ENCODE data around the gene PAQR4.

Gene PAQR4

DNA sequence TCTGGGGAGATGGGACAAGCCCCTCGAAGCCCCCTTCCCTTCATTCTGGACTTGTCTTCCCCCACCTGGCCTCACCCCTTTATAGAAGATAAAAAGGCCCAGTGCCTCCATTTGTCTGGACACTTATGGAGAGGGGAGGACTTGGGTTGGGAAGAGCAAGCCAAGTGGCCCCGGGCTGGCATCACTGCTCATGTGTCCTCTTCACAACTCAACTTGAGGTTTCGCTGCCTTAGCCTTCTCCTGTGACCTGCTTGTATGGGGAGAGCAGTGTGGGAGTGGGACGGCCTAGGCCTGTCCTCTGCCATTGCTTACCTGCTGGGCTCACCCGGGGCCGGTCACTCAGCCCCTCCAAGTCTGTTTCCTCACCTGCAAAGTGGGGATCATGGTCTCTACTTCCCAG lies 1.4 kb downstream of the PAQR4 start:
- DNase-seq (ENCODE audit: low read depth): no peak
- H3K4me3 ChIP-seq (ENCODE audit: low read depth, low read length): peak overlapping the region; percentile 91
- no peak for TF ChIP-seq CTCF (IDR thresholded peaks at IDR 0.05; ENCODE audit: low read depth, low read length, missing control alignments)

- no peak overlapping the region for H3K4me3 ChIP-seq (ENCODE audit: low read depth, low read length)
- no peak for TF ChIP-seq CTCF (IDR thresholded peaks at IDR 0.05; ENCODE audit: low read depth, low read length, missing control alignments)
- no peak for DNase-seq (ENCODE audit: low read depth)
These were observed 2.2 kb downstream of the PAQR4 start for GRCh38 chr16:2971134-2971984.

- no peak for DNase-seq (ENCODE audit: low read depth)
- TF ChIP-seq CTCF (IDR thresholded peaks at IDR 0.05; ENCODE audit: low read depth, low read length, missing control alignments): no peak
- H3K4me3 ChIP-seq (ENCODE audit: low read depth, low read length): no peak overlapping the region
These were observed 3.0 kb downstream of the PAQR4 start for GRCh38 chr16:2971985-2972784.

DNA sequence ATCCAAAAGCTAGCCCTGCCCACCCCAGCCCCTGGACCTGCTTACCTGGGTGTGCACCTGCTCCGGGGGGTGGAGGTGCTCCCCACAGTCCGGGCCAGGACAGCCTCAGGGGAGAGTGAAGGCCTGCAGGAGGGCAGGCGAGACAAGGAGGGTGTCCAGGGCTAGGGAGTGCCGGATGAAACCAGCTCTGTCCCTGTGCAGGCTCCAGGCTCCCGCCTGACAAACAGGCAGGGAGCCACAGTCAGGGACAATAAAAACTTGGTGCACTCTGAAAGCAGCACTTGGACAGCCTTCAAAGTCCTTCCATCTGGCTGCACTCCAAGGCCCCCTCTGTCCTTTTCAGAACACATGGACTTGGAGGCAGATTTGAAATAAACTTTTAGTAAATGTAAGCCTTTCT lies 3.9 kb downstream of the PAQR4 start:
- TF ChIP-seq CTCF (IDR thresholded peaks at IDR 0.05; ENCODE audit: low read depth, low read length, missing control alignments): no peak
- DNase-seq (ENCODE audit: low read depth): no peak
- H3K4me3 ChIP-seq (ENCODE audit: low read depth, low read length): no peak overlapping the region

DNA sequence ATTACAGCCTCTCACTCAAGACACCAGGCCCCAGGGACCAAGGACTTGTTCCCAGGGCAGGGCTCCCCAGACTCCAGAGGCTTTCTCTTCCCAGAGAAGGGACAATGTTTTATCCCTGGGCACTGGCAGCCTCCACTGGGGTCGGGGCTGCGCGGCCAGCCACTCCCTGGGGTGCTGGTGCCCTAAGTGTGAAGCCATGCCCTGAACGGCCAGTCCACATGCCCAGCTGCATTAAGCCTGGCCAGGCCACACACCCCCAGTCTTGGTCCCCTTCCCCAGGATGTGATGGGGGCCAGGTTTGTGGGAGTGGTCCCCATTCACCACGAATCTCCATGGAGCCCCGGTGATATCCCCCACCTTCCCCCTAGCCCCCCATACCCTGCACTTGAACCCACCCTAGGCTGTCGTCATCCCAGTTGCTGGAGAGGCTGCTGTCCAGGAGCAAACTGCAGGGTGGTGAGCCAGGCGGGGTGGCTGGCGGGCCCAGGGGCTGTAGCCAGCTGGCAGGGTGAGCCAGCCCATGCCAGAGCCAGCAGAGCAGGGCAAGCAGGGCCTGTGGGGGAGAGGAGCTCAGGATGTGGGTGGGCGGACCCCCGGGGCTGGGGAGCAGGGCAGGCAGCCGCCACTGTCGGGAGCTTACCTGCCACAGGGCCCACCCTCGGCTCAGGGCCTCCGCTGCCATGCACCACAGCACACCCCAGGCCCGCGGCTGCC lies 4.6 kb downstream of the PAQR4 start:
- no peak overlapping the region for H3K4me3 ChIP-seq (ENCODE audit: low read depth, low read length)
- TF ChIP-seq CTCF (IDR thresholded peaks at IDR 0.05; ENCODE audit: low read depth, low read length, missing control alignments): no peak
- DNase-seq (ENCODE audit: low read depth): no peak

GRCh38 chr16:2974319-2975056 lies 5.3 kb downstream of the PAQR4 start:
- no peak overlapping the region for H3K4me3 ChIP-seq (ENCODE audit: low read depth, low read length)
- no peak for TF ChIP-seq CTCF (IDR thresholded peaks at IDR 0.05; ENCODE audit: low read depth, low read length, missing control alignments)
- DNase-seq (ENCODE audit: low read depth): no peak
